Parathyroid adenoma (tissue), 2 donors: ENCODE data around the gene ILRUN.

Experiments used
- H2AFZ ChIP-seq: fragments of 300-600 bp; sonication (generic); one replicate; pipeline ENCODE4 v1.7.0; 2017; ENCODE audit warnings: antibody characterized with exemption, mild to moderate bottlenecking
- H3K27ac ChIP-seq: fragments of 300-600 bp; sonication (generic); one replicate; pipeline ENCODE4 v1.7.0; 2017
- H3K27me3 ChIP-seq: fragments of 300-600 bp; sonication (generic); one replicate; pipeline ENCODE4 v1.7.0; 2017; ENCODE audit warnings: low read length; ENCODE audit not compliant: control insufficient read depth, insufficient read depth
- H3K36me3 ChIP-seq: fragments of 300-600 bp; sonication (generic); one replicate; pipeline ENCODE4 v1.7.0; 2017; ENCODE audit warnings: low read length; ENCODE audit not compliant: control insufficient read depth, insufficient read depth
- H3K4me1 ChIP-seq: fragments of 300-600 bp; sonication (generic); one replicate; pipeline ENCODE4 v1.7.0; 2017; ENCODE audit warnings: control low read depth
- H3K4me2 ChIP-seq: fragments of 300-600 bp; sonication (generic); one replicate; pipeline ENCODE4 v1.7.0; 2017; ENCODE audit warnings: low read length
- H3K4me3 ChIP-seq: fragments of 300-600 bp; sonication (generic); one replicate; pipeline ENCODE4 v1.7.0; 2017; ENCODE audit warnings: low read depth, low read length
- H3K79me2 ChIP-seq: fragments of 300-600 bp; sonication (generic); one replicate; pipeline ENCODE4 v1.7.0; 2017; ENCODE audit warnings: control low read depth
- H3K9ac ChIP-seq: fragments of 300-600 bp; sonication (generic); one replicate; pipeline ENCODE4 v1.7.0; 2017; ENCODE audit warnings: mild to moderate bottlenecking
- H3K9me3 ChIP-seq: fragments of 300-600 bp; sonication (generic); one replicate; pipeline ENCODE4 v1.7.0; 2017; ENCODE audit warnings: low read length; ENCODE audit not compliant: control insufficient read depth
- CTCF ChIP-seq: fragments of 300-600 bp; sonication (generic); IDR thresholded peaks from one replicate; pipeline ENCODE4 v1.7.0; 2017; ENCODE audit warnings: antibody characterized with exemption, mild to moderate bottlenecking
- donor health status: primary hyperparathyroidism.

The ILRUN gene

GRCh38 chr6:34665019-34665418 lies 31.5 kb downstream of the ILRUN start:
- TF ChIP-seq CTCF, result no peak
- H3K27ac ChIP-seq, result no peak overlapping the region

GRCh38 chr6:34664256-34664971 lies 32.2 kb downstream of the ILRUN start:
- peak overlapping the region; percentile 1 for H3K4me2 ChIP-seq
- H3K27ac ChIP-seq, result no peak overlapping the region
- H3K36me3 ChIP-seq, result no peaks in the 10 kb centered on the region
- H3K9ac ChIP-seq, result no peak overlapping the region
- no peak overlapping the region for H2AFZ ChIP-seq
- H3K4me3 ChIP-seq, result no peak overlapping the region
- TF ChIP-seq CTCF, result no peak
- H3K79me2 ChIP-seq, result peaks cover 41% of the 10 kb centered on the region
- peaks cover 3% of the 10 kb centered on the region for H3K4me1 ChIP-seq
- no peaks in the 10 kb centered on the region for H3K27me3 ChIP-seq
- no peaks in the 10 kb centered on the region for H3K9me3 ChIP-seq

More at GRCh38 chr6:34665019-34665418, 31.5 kb downstream of the ILRUN start:
- peaks cover 44% of the 10 kb centered on the region for H3K79me2 ChIP-seq
- H2AFZ ChIP-seq, result no peak overlapping the region
- no peaks in the 10 kb centered on the region for H3K27me3 ChIP-seq
- no peaks in the 10 kb centered on the region for H3K36me3 ChIP-seq
- no peak overlapping the region for H3K9ac ChIP-seq
- no peaks in the 10 kb centered on the region for H3K9me3 ChIP-seq
- H3K4me3 ChIP-seq, result no peak overlapping the region
- peak overlapping the region; percentile 1 for H3K4me2 ChIP-seq
- H3K4me1 ChIP-seq, result peaks cover 3% of the 10 kb centered on the region

- no peak overlapping the region for H3K4me2 ChIP-seq
- no peak overlapping the region for H3K9ac ChIP-seq
- peaks cover 3% of the 10 kb centered on the region for H3K4me1 ChIP-seq
- no peak overlapping the region for H2AFZ ChIP-seq
- no peaks in the 10 kb centered on the region for H3K9me3 ChIP-seq
- H3K27me3 ChIP-seq, result no peaks in the 10 kb centered on the region
- H3K4me3 ChIP-seq, result no peak overlapping the region
- TF ChIP-seq CTCF, result no peak
- H3K36me3 ChIP-seq, result no peaks in the 10 kb centered on the region
- peaks cover 39% of the 10 kb centered on the region for H3K79me2 ChIP-seq
- no peak overlapping the region for H3K27ac ChIP-seq
Measured at GRCh38 chr6:34663831-34664255, 32.7 kb downstream of the ILRUN start.

GRCh38 chr6:34663371-34663770 lies 33.2 kb downstream of the ILRUN start:
- TF ChIP-seq CTCF, result no peak
- H3K79me2 ChIP-seq, result peaks cover 36% of the 10 kb centered on the region
- H3K27ac ChIP-seq, result no peak overlapping the region
- H3K36me3 ChIP-seq, result no peaks in the 10 kb centered on the region
- H3K9me3 ChIP-seq, result no peaks in the 10 kb centered on the region
- H3K27me3 ChIP-seq, result no peaks in the 10 kb centered on the region
- no peak overlapping the region for H2AFZ ChIP-seq
- H3K4me1 ChIP-seq, result peaks cover 3% of the 10 kb centered on the region
- no peak overlapping the region for H3K9ac ChIP-seq
- no peak overlapping the region for H3K4me3 ChIP-seq
- no peak overlapping the region for H3K4me2 ChIP-seq

- no peaks in the 10 kb centered on the region for H3K27me3 ChIP-seq
- no peaks in the 10 kb centered on the region for H3K36me3 ChIP-seq
- H3K4me3 ChIP-seq, result no peak overlapping the region
- TF ChIP-seq CTCF, result no peak
- peaks cover 33% of the 10 kb centered on the region for H3K79me2 ChIP-seq
- H3K9me3 ChIP-seq, result no peaks in the 10 kb centered on the region
- no peak overlapping the region for H2AFZ ChIP-seq
- H3K27ac ChIP-seq, result no peak overlapping the region
- H3K4me2 ChIP-seq, result no peak overlapping the region
- H3K4me1 ChIP-seq, result peaks cover 13% of the 10 kb centered on the region
- H3K9ac ChIP-seq, result no peak overlapping the region
Measured at GRCh38 chr6:34661357-34661756, 35.2 kb downstream of the ILRUN start.
